Measurements from ENCODE around the gene RPS18. TPM values are rescaled to one million over a fixed set of nuclear protein-coding genes. Genes with fewer than 3 reads are reported as not detected.

Gene RPS18
- total RNA-seq, 1 donor from 2014 or later = 2,061 TPM

DNA sequence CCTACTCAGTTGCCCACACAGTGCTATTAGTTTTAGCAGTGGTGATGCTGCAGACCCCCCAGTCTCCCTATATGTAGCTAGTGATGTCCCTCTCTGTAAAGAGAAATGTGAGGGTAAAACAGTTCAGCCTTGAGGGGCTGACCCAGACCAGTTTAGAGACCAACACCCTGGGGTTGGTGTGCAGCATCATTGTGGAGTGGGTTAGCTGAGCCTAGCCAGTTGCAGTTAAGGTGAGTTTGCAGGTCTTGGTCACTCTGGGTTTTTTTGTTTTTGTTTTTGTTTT is 4.6 kb downstream of the RPS18 start:
- Mint-ChIP-seq H3K9me3 (ENCODE audit: unreplicated experiment) (no peaks in the 10 kb centered on the region), H3K27me3 (ENCODE audit: low read depth, unreplicated experiment) (no peaks in the 10 kb centered on the region), H3K4me3 (ENCODE audit: unreplicated experiment) (peak overlapping the region; percentile 100), H3K4me1 (ENCODE audit: low read depth, unreplicated experiment) (peaks cover 26% of the 10 kb centered on the region), H3K27ac (ENCODE audit: unreplicated experiment) (peak overlapping the region; percentile 95), H3K36me3 (ENCODE audit: low read depth, unreplicated experiment) (peaks cover 21% of the 10 kb centered on the region)
- TF ChIP-seq EZH2 (IDR thresholded peaks at IDR 0.05; ENCODE audit: insufficient read depth, low read length) = no peak
- TF ChIP-seq, protein P1, sequence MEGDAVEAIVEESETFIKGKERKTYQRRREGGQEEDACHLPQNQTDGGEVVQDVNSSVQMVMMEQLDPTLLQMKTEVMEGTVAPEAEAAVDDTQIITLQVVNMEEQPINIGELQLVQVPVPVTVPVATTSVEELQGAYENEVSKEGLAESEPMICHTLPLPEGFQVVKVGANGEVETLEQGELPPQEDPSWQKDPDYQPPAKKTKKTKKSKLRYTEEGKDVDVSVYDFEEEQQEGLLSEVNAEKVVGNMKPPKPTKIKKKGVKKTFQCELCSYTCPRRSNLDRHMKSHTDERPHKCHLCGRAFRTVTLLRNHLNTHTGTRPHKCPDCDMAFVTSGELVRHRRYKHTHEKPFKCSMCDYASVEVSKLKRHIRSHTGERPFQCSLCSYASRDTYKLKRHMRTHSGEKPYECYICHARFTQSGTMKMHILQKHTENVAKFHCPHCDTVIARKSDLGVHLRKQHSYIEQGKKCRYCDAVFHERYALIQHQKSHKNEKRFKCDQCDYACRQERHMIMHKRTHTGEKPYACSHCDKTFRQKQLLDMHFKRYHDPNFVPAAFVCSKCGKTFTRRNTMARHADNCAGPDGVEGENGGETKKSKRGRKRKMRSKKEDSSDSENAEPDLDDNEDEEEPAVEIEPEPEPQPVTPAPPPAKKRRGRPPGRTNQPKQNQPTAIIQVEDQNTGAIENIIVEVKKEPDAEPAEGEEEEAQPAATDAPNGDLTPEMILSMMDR (IDR thresholded peaks at IDR 0.05; ENCODE audit: insufficient read depth, low read depth, low read length) = no peak
- H3K36me3 ChIP-seq (ENCODE audit: insufficient read depth, low read length) = peaks cover 39% of the 10 kb centered on the region
- no peaks in the 10 kb centered on the region for H3K27me3 ChIP-seq (ENCODE audit: insufficient read depth, low read length)
- no peaks in the 10 kb centered on the region for H3K9me3 ChIP-seq (ENCODE audit: insufficient read depth, low read depth, low read length)
- H3K4me1 ChIP-seq (ENCODE audit: insufficient read depth, low read length) = peaks cover 46% of the 10 kb centered on the region
- H2AFZ ChIP-seq (ENCODE audit: low read depth, low read length) = no peak overlapping the region
- peak overlapping the region; percentile 54 for H3K4me3 ChIP-seq (ENCODE audit: insufficient read depth, low read depth, low read length)
- no peak for DNase-seq (ENCODE audit: low read depth)
- peak overlapping the region; percentile 66 for H3K9ac ChIP-seq (ENCODE audit: low read length)
- no peak for FAIRE-seq
- peaks cover 43% of the 10 kb centered on the region for H3K79me2 ChIP-seq (ENCODE audit: insufficient read depth, low read length)
- H4K20me1 ChIP-seq (ENCODE audit: insufficient read depth, low read length) = peaks cover 80% of the 10 kb centered on the region
- peak overlapping the region; percentile 95 for H3K4me2 ChIP-seq (ENCODE audit: low read length)
- H3K27ac ChIP-seq (ENCODE audit: low read depth, low read length) = peak overlapping the region; percentile 43

DNA sequence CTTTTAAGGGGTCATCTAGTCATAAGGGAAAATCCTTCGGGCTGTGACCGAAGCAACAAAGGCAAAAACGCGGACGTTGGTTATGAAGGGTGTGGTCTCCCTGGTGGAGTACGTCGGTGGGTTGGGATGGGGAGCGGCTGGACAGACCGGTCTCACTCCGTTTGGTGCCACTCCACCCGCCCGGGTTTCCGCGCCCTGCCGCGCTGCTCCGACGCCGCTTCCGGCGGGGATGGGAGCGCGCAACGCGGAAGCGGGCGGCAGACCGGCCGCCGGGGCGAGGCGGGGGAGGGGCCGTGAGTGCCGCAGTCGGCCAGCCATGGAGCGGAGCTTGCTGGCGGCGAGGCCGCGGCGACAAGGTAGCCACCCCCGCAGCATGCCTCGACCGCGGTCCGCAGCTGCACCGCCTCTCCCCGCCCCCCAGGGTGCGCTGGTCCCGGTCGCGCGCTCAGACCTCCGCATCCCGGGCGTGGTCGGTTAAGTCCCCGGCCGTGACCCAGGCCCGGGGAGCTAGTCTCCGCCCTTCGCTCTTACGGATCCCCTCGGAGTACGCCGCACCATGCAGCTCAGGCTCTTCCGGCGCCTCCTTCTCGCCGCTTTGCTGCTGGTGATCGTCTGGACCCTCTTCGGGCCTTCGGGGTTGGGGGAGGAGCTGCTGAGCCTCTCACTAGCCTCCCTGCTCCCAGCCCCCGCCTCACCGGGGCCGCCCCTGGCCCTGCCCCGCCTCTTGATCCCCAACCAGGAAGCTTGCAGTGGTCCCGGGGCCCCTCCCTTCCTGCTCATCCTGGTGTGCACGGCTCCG is 5.2 kb downstream of the RPS18 start, which contains the start of gene B3GALT4:
TSS of gene B3GALT4 (plus strand) at position 260 of the 799 bp plus-strand sequence. CDS start at position 557, 297 bp downstream.
- Histone ChIP-seq H3K27me3 (ENCODE audit: insufficient read depth, low read length) (no peaks in the 10 kb centered on the region), H4K20me1 (ENCODE audit: insufficient read depth, low read length) (peaks cover 80% of the 10 kb centered on the region), H3K4me3 (ENCODE audit: insufficient read depth, low read depth, low read length) (peak within 1 kb of the TSS; percentile 54), H3K79me2 (ENCODE audit: insufficient read depth, low read length) (peaks cover 40% of the 10 kb centered on the region), H2AFZ (ENCODE audit: low read depth, low read length) (no peak within 1 kb of the TSS), H3K9me3 (ENCODE audit: insufficient read depth, low read depth, low read length) (no peaks in the 10 kb centered on the region), H3K4me2 (ENCODE audit: low read length) (peak within 1 kb of the TSS; percentile 95), H3K27ac (ENCODE audit: low read depth, low read length) (peak within 1 kb of the TSS; percentile 43), H3K36me3 (ENCODE audit: insufficient read depth, low read length) (peaks cover 41% of the 10 kb centered on the region), H3K9ac (ENCODE audit: low read length) (peak within 1 kb of the TSS; percentile 90), H3K4me1 (ENCODE audit: insufficient read depth, low read length) (peaks cover 46% of the 10 kb centered on the region)
- TF ChIP-seq, protein P1 (IDR thresholded peaks at IDR 0.05; ENCODE audit: insufficient read depth, low read depth, low read length) = peak; percentile 10
- TF ChIP-seq EZH2 (IDR thresholded peaks at IDR 0.05; ENCODE audit: insufficient read depth, low read length) = no peak
- FAIRE-seq = no peak
- Mint-ChIP-seq H3K4me1 (ENCODE audit: low read depth, unreplicated experiment) (peaks cover 26% of the 10 kb centered on the region), H3K27ac (ENCODE audit: unreplicated experiment) (peak within 1 kb of the TSS; percentile 95), H3K36me3 (ENCODE audit: low read depth, unreplicated experiment) (peaks cover 23% of the 10 kb centered on the region), H3K9me3 (ENCODE audit: unreplicated experiment) (no peaks in the 10 kb centered on the region), H3K4me3 (ENCODE audit: unreplicated experiment) (peak within 1 kb of the TSS; percentile 100), H3K27me3 (ENCODE audit: low read depth, unreplicated experiment) (no peaks in the 10 kb centered on the region)
- peak; percentile 63 for DNase-seq (ENCODE audit: low read depth)
